HL-60 (cell line): ENCODE measurements around the gene AGMO.

ENCODE experiments used
- DNase-seq, 2 experiments: peaks; one replicate each; pipeline ENCODE4 v3.0.0-alpha.2; 2010 to 2020; ENCODE audit warnings: low read depth in 1 of 2, low spot score in 1 of 2
- H3K27ac ChIP-seq: fragments of 250-450 bp; sonication (Bioruptor Pico); replicated peaks from 2 replicates; pipeline ENCODE4 v1.5.1; 2020; ENCODE audit warnings: mild to moderate bottlenecking, moderate library complexity
- H3K27me3 ChIP-seq: fragments of 250-450 bp; sonication (Bioruptor Pico); 2 replicates; pipeline ENCODE4 v1.5.1; 2021; ENCODE audit warnings: mild to moderate bottlenecking, moderate library complexity; ENCODE audit not compliant: insufficient read depth, poor library complexity, severe bottlenecking
- H3K4me3 ChIP-seq: replicated peaks from 2 replicates; pipeline ENCODE4 v1.5.1; 2011; ENCODE audit warnings: mild to moderate bottlenecking, control low read depth, low read length; ENCODE audit not compliant: insufficient read depth
- CTCF ChIP-seq: IDR thresholded peaks from one replicate; pipeline ENCODE4 v1.5.1; 2011; ENCODE audit warnings: low read length, control low read depth, inconsistent platforms; ENCODE audit not compliant: insufficient read depth
- GABPA ChIP-seq: IDR thresholded peaks from 2 replicates; pipeline ENCODE4 v1.6.1; 2012; ENCODE audit warnings: low read depth
- POLR2AphosphoS5 ChIP-seq: IDR thresholded peaks from 2 replicates; pipeline ENCODE4 v1.6.1; 2012; ENCODE audit warnings: low read depth
- REST ChIP-seq: IDR thresholded peaks from 2 replicates; pipeline ENCODE4 v1.6.1; 2012; ENCODE audit warnings: low read depth; ENCODE audit not compliant: insufficient replicate concordance
- SPI1 ChIP-seq: IDR thresholded peaks from 2 replicates; pipeline ENCODE4 v1.6.1; 2012; ENCODE audit warnings: low read depth, mild to moderate bottlenecking, borderline replicate concordance

AGMO gene

GRCh38 chr7:15378494-15379145 lies 183.2 kb downstream of the AGMO start:
- DNase-seq: no peak
- Histone ChIP-seq H3K27me3 (no peaks in the 10 kb centered on the region), H3K4me3 (no peak overlapping the region), H3K27ac (no peak overlapping the region)
- TF ChIP-seq GABPA: no peak
- TF ChIP-seq POLR2AphosphoS5: no peak
- TF ChIP-seq SPI1: no peak
- TF ChIP-seq REST: no peak
- TF ChIP-seq CTCF: no peak

DNA sequence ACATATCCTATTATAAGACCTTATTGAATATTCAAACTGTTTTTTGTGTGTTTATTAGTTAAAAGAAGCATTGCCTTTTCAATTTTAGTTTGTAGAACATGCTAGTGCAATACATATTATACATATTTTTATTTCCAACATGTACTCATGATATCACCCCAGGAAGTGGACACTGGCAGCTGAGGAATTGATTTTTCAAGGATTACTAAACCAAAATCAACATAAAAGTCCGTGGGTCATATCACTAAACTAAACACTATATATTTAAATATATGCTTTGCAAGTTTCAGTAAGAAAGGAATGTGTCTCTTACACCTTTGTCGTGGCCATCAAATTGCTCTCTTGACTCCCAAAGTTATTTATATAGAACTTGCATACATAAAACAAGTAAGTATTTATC lies 185.2 kb downstream of the AGMO start:
- Histone ChIP-seq H3K27me3 (no peaks in the 10 kb centered on the region), H3K4me3 (no peak overlapping the region), H3K27ac (no peak overlapping the region)
- no peak for DNase-seq
- TF ChIP-seq POLR2AphosphoS5: no peak
- no peak for TF ChIP-seq CTCF
- no peak for TF ChIP-seq REST
- TF ChIP-seq GABPA: no peak
- TF ChIP-seq SPI1: no peak

- TF ChIP-seq SPI1 (no peak), REST (no peak), CTCF (no peak), GABPA (no peak), POLR2AphosphoS5 (no peak)
- DNase-seq: no peak
- H3K27me3 ChIP-seq: no peaks in the 10 kb centered on the region
- H3K4me3 ChIP-seq: no peak overlapping the region
- no peak overlapping the region for H3K27ac ChIP-seq
Measured at GRCh38 chr7:15370441-15370840, 191.4 kb downstream of the AGMO start.
